IMR-90 (cell line): ENCODE measurements around the gene CLEC20A. TPM values are rescaled to one million over a fixed set of nuclear protein-coding genes. Genes with fewer than 3 reads are reported as not detected.

ENCODE experiments used
- ATAC-seq: fragments of 200-7000 bp; cut with Tn5 transposase; 2 replicates; pipeline ENCODE4 v1.9.1; 2020; ENCODE audit warnings: low read depth, mild to moderate bottlenecking, moderate library complexity
- BruUV-seq: library from RNA; stranded (reverse); fragments of 400-500 nt; replicated peaks from 2 replicates; lab custom pipeline; 2021; lab: Mats Ljungman, UMichigan
- CTCF ChIA-PET: fragments of 300-600 bp; formaldehyde crosslinking; extraction: SDS; loops from one replicate; lab custom pipeline; 2021; ENCODE audit warnings: antibody characterized with exemption; lab: Yijun Ruan, JAX
- POLR2A ChIA-PET: fragments of 300-600 bp; sonication (Branson Sonifier 250); formaldehyde crosslinking; loops from one replicate; lab custom pipeline; 2022; ENCODE audit warnings: antibody characterized with exemption; ENCODE audit not compliant: unreplicated experiment; lab: Charles Lee
- DNase-seq: peaks from one replicate; pipeline ENCODE4 v3.0.0; 2013
- H2AFZ ChIP-seq: replicated peaks from 2 replicates; pipeline ENCODE3; 2013; ENCODE audit warnings: low read length, mild to moderate bottlenecking; ENCODE audit not compliant: poor library complexity
- H2AK5ac ChIP-seq: 2 replicates; pipeline ENCODE4 v1.6.1; 2013; ENCODE audit warnings: low read depth, low read length, inconsistent platforms
- H2AK9ac ChIP-seq: replicated peaks from 2 replicates; pipeline ENCODE3; 2013; ENCODE audit warnings: mild to moderate bottlenecking, low read depth, low read length, moderate library complexity; ENCODE audit not compliant: poor library complexity
- H2BK120ac ChIP-seq: 2 replicates; pipeline ENCODE4 v1.6.1; 2013; ENCODE audit warnings: low read depth, low read length, inconsistent platforms
- H2BK15ac ChIP-seq: 3 replicates; pipeline ENCODE4 v1.6.1; 2013; ENCODE audit warnings: low read depth, low read length, inconsistent platforms
- H2BK20ac ChIP-seq: 2 replicates; pipeline ENCODE4 v1.6.1; 2013; ENCODE audit warnings: low read depth, mild to moderate bottlenecking, inconsistent platforms, low read length, moderate library complexity
- H2BK5ac ChIP-seq: 2 replicates; pipeline ENCODE4 v1.6.1; 2013; ENCODE audit warnings: mild to moderate bottlenecking, low read depth, low read length, inconsistent platforms; ENCODE audit not compliant: poor library complexity, severe bottlenecking
- H3K14ac ChIP-seq: replicated peaks from 2 replicates; pipeline ENCODE4 v1.6.1; 2013; ENCODE audit warnings: low read depth, low read length, inconsistent platforms
- H3K18ac ChIP-seq: 2 replicates; pipeline ENCODE4 v1.6.1; 2013; ENCODE audit warnings: low read depth, low read length, control low read depth
- H3K23ac ChIP-seq: 2 replicates; pipeline ENCODE4 v1.6.1; 2013; ENCODE audit warnings: low read depth, low read length, inconsistent platforms
- H3K27ac ChIP-seq: 2 replicates; pipeline ENCODE4 v1.5.1; 2013; ENCODE audit warnings: mild to moderate bottlenecking, control low read depth, low read length; ENCODE audit not compliant: insufficient read depth
- H3K27me3 ChIP-seq: 2 replicates; pipeline ENCODE4 v1.6.1; 2013; ENCODE audit warnings: low read length; ENCODE audit not compliant: control insufficient read depth, insufficient read depth
- H3K36me3 ChIP-seq: 2 replicates; pipeline ENCODE4 v1.6.1; 2013; ENCODE audit warnings: low read length, mixed read lengths; ENCODE audit not compliant: control insufficient read depth, insufficient read depth
- H3K4ac ChIP-seq: 2 replicates; pipeline ENCODE4 v1.6.1; 2013; ENCODE audit warnings: low read depth, low read length, inconsistent platforms
- H3K4me1 ChIP-seq: 2 replicates; pipeline ENCODE4 v1.6.1; 2013; ENCODE audit warnings: low read length, mixed read lengths; ENCODE audit not compliant: control insufficient read depth, insufficient read depth
- H3K4me2 ChIP-seq: 2 replicates; pipeline ENCODE4 v1.6.1; 2013; ENCODE audit warnings: low read depth, mild to moderate bottlenecking, control low read depth, low read length, moderate library complexity
- H3K4me3 ChIP-seq: 2 replicates; pipeline ENCODE4 v1.5.1; 2013; ENCODE audit warnings: low read depth, mild to moderate bottlenecking, control low read depth, low read length, moderate library complexity; ENCODE audit not compliant: insufficient read depth
- H3K56ac ChIP-seq: 2 replicates; pipeline ENCODE4 v1.6.1; 2013; ENCODE audit warnings: low read length, inconsistent platforms; ENCODE audit not compliant: insufficient read depth; ENCODE audit errors: extremely low read depth
- H3K79me1 ChIP-seq, 2 experiments: 2 replicates each; pipeline ENCODE4 v1.6.1; 2013; ENCODE audit warnings: low read length in 2 of 2, inconsistent platforms in 1 of 2, low read depth in 1 of 2
- H3K9ac ChIP-seq: 2 replicates; pipeline ENCODE4 v1.6.1; 2013; ENCODE audit warnings: low read depth, low read length, control low read depth
- H3K9me1 ChIP-seq: 2 replicates; pipeline ENCODE4 v1.6.1; 2013; ENCODE audit warnings: low read length, inconsistent platforms; ENCODE audit not compliant: insufficient read depth
- H3K9me3 ChIP-seq: 2 replicates; pipeline ENCODE4 v1.6.1; 2013; ENCODE audit warnings: low read length; ENCODE audit not compliant: control insufficient read depth, insufficient read depth
- H4K20me1 ChIP-seq: 2 replicates; pipeline ENCODE4 v1.6.1; 2013; ENCODE audit warnings: low read length, inconsistent platforms; ENCODE audit not compliant: insufficient read depth
- H4K5ac ChIP-seq: 2 replicates; pipeline ENCODE4 v1.6.1; 2013; ENCODE audit warnings: mild to moderate bottlenecking, low read depth, low read length, control low read depth
- H4K8ac ChIP-seq, 2 experiments: 2 replicates each; pipeline ENCODE4 v1.6.1; 2013; ENCODE audit warnings: low read depth in 2 of 2, low read length in 2 of 2, control low read depth in 1 of 2, inconsistent platforms in 1 of 2
- H4K91ac ChIP-seq: 2 replicates; pipeline ENCODE4 v1.6.1; 2013; ENCODE audit warnings: low read depth, low read length, inconsistent platforms; ENCODE audit not compliant: insufficient read depth
- MAFK ChIP-seq: IDR thresholded peaks from 2 replicates; pipeline ENCODE4 v1.6.1; 2012; ENCODE audit warnings: low read depth, low read length, improper control_type of control experiment
- NFE2L2 ChIP-seq: fragments of 150-350 bp; IDR thresholded peaks from 2 replicates; pipeline ENCODE4 v1.6.1; 2016; ENCODE audit warnings: low read depth, mild to moderate bottlenecking, low read length
- POLR2A ChIP-seq: IDR thresholded peaks from 2 replicates; pipeline ENCODE4 v1.6.1; 2012; ENCODE audit warnings: mild to moderate bottlenecking, low read depth, low read length
- RFX5 ChIP-seq: IDR thresholded peaks from 2 replicates; pipeline ENCODE4 v1.8.0; 2012; ENCODE audit warnings: low read depth, mild to moderate bottlenecking, low read length, moderate library complexity
- WGBS, 2 experiments: methylation state at CpG; one replicate each; pipeline versions ENCODE4 v1.1.5 to v1.1.7; 2013; ENCODE audit warnings: missing lambda C conversion rate in 2 of 2; ENCODE audit not compliant: insufficient read length in 1 of 2; ENCODE audit errors: extremely low coverage in 2 of 2; 5-methylcytosine and 5-hydroxymethylcytosine counted together
- dilution Hi-C: fragments of 300-500 bp; cut with HindIII; formaldehyde crosslinking; loops from one replicate; pipeline ENCODE4 v1.14.3; 2018; ENCODE audit warnings: low sequenced_read_pairs; ENCODE audit not compliant: unreplicated experiment
- in situ Hi-C: fragments of 300-500 bp; cut with MboI; formaldehyde crosslinking; loops from 3 replicates; pipeline ENCODE4 v1.14.3; 2019; ENCODE audit warnings: low sequenced_read_pairs, inconsistent platforms, mixed read lengths
- intact Hi-C: fragments of 100-400 bp; cut with micrococcal nuclease; formaldehyde crosslinking; loops from 2 replicates; pipeline ENCODE4 v1.10.0; 2022
- polyA plus RNA-seq, 3 experiments: library from polyadenylated mRNA; depleted of rRNA; stranded (reverse); fragments of >200 nt; gene quantifications; 2 replicates each; pipeline ENCODE4 v1.2.3, GENCODE V29; 2012; ENCODE audit warnings: low replicate concordance in 1 of 3
- total RNA-seq: library from RNA; depleted of rRNA; stranded (reverse); fragments of >200 nt; gene quantifications from 2 replicates; pipeline ENCODE4 v1.2.3, GENCODE V29; 2012

The CLEC20A gene
- total and polyA plus RNA-seq, 2 of the 4 experiments (the other 2 are of a cell fraction) = not detected

DNA sequence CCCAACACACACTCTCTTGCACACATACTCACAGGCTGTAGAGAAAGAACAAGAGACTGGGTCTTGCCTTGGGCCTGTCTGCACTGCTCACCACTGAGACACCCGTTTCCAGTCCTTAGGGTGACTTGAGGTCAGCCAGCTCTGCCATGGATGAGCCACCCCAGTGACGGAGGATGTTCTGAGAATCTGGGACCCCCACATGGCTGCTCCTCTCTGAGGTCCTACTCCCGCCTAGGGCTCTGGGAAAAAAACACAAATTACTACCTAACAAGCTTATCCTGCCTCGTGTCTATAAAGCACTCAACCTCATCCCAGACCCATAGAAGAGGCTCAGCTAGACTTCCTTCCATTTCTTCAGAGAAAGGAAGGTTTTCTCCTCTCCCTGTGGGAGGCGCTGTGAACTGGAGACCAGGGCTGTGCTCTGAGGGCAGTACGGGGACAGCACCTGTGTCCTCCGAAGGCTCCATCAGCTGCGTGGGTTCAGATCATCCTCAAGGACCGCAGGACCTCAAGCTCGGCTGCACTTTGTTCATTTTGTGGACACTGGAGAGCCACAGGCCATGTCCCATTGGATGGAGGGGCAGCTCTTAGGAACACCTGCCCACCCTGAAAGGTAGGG, 4.3 kb upstream of the CLEC20A start:
- dilution Hi-C loops (no loop called here), in situ Hi-C loops (loop anchor here (10.0 kb wide), 1 partner anchor 196 kb away; no protein-coding TSS in a partner anchor), intact Hi-C loops (loop anchor here (5.0 to 10.0 kb wide), 2 partner anchors 189 to 476 kb away; no protein-coding TSS in a partner anchor)
- no peak overlapping the region for H4K5ac ChIP-seq
- TF ChIP-seq MAFK (no peak), RFX5 (no peak), NFE2L2 (no peak), POLR2A (no peak)
- no peak overlapping the region for H3K4me3 ChIP-seq
- no peak overlapping the region for H3K4ac ChIP-seq
- no peaks in the 10 kb centered on the region for H3K79me1 ChIP-seq
- H2AK9ac ChIP-seq = peak overlapping the region; percentile 38
- no peak overlapping the region for H3K14ac ChIP-seq
- no peak overlapping the region for H3K27ac ChIP-seq
- peak overlapping the region; percentile 64 for H2AFZ ChIP-seq
- H3K4me2 ChIP-seq = no peak overlapping the region
- H3K18ac ChIP-seq = no peak overlapping the region
- peaks cover 4% of the 10 kb centered on the region; the same call in 1 of the 2 replicates for H3K9me1 ChIP-seq
- H3K4me1 ChIP-seq = no peaks in the 10 kb centered on the region
- no peaks in the 10 kb centered on the region for H4K20me1 ChIP-seq
- H3K9ac ChIP-seq = no peak overlapping the region
- no peak overlapping the region for H2BK15ac ChIP-seq
- no peaks in the 10 kb centered on the region for H3K36me3 ChIP-seq
- H3K27me3 ChIP-seq = peaks cover 5% of the 10 kb centered on the region; the same call in 1 of the 2 replicates
- DNase-seq (no peak), ATAC-seq (no peak; the same call in 1 of the 2 replicates)
- H4K91ac ChIP-seq = no peak overlapping the region
- H2BK120ac ChIP-seq = no peak overlapping the region
- CTCF ChIA-PET = interaction anchor here (0.7 to 1.9 kb wide), 14 partner anchors 9 to 421 kb away, joined by 3 to 14 read pairs (median 4); partner anchors contain the start of gene TEX35
- 93% methylated on average over 3 of the region's 10 CpGs; no CpG with 5 or more reads in 1 of the 2 experiments for WGBS, 2 experiments
- POLR2A ChIA-PET = interaction anchor here (0.5 kb wide), 1 partner anchor 188 kb away, joined by 3 read pairs; no protein-coding TSS in a partner anchor
- no peak overlapping the region for H3K56ac ChIP-seq
- peak overlapping the region; percentile 7; the same call in 1 of the 2 replicates for H2AK5ac ChIP-seq
- no peak overlapping the region for H2BK5ac ChIP-seq
- H4K8ac ChIP-seq = no peak overlapping the region
- no peaks in the 10 kb centered on the region for H3K9me3 ChIP-seq
- H2BK20ac ChIP-seq = no peak overlapping the region
- no peak overlapping the region for H3K23ac ChIP-seq
- no TSS peak for BruUV-seq
